HG03135 (cell line): ENCODE data around the gene NDUFS7.

Source experiments
- ATAC-seq: cut with Tn5 transposase; IDR thresholded peaks from one replicate; pipeline ENCODE4 v1.9.1; 2021; ENCODE audit warnings: mild to moderate bottlenecking, moderate library complexity; ENCODE audit not compliant: unreplicated experiment

The NDUFS7 gene

DNA sequence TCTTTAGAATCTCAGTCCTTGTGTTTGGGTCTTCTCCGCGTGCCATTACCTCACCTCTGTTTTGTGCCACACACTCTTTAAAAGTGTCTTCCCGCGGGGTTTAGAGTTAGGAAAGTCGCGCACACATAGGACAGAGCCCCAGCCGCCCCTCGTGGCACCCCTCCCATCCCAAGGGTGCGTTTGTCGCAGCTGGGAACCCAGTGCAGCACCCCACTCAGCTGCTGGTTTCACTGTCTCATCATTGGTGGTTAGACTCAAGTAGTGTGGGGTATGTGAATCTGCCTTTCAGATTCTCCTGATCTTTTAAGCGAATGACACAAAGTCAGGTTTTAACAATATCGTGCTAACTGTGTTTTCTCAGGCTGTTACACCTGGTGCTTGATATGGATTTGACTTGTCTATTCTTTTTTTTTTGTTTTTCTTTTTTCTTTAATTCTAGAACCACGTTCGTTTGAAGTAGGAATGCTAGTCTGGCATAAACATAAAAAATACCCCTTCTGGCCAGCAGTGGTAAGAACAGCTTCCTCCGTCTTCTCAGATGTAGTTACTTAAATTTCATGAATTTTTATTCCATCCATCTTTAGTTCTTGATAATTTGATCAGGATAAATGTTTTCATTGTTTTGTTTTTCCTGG is 19.5 kb upstream of the NDUFS7 start:
- no peak for ATAC-seq

- no peak for ATAC-seq
These were observed 18.1 kb upstream of the NDUFS7 start for GRCh38 chr19:1365319-1366269.

GRCh38 chr19:1366296-1366695 is 17.4 kb upstream of the NDUFS7 start:
- no peak for ATAC-seq

DNA sequence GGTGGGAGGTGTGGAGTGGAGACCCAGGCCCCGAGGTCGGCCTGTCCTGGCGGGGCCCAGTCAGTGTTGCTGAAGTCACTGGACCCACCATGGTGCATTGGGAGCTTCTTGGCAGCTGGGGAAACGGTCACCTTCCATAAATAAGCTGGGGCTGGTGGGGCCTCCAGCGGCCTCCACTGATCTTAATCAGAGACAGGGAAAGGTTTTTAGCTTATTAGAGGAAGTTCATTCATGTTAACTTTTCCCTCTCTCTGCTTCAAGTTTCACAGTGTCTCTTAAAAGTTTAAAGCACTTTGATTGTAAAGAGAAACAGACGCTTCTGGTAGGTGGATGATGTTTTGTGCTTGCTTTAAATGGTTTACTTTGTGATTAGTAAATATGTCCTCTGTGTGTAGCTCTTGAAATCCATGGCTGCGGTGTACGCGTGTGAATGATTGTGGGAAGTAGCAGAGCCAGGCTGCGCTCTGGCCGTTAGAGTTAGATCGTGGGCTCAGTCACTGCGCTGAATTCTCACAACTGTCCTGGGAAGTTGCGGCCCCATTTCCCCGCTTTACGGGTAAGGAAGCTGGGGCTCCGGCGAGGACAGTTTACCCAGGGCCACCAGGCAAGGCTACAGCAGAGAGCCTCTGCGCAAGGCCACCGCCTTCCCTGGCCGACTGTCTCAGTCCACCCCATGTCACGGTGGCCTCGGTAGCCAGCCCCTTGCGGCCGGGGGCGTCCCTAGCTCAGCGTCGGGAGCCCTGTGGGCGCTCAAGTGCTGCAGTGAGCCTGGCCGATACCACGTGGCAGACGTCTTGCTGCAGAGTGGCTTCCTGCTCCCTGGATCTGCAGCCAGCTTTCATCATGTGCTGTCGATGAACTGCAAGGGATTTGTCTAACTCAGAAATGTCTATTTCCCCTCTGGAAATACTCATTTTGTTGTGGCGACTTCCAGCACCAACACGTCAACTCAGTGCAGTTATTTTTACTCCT is 16.5 kb upstream of the NDUFS7 start:
- no peak for ATAC-seq

DNA sequence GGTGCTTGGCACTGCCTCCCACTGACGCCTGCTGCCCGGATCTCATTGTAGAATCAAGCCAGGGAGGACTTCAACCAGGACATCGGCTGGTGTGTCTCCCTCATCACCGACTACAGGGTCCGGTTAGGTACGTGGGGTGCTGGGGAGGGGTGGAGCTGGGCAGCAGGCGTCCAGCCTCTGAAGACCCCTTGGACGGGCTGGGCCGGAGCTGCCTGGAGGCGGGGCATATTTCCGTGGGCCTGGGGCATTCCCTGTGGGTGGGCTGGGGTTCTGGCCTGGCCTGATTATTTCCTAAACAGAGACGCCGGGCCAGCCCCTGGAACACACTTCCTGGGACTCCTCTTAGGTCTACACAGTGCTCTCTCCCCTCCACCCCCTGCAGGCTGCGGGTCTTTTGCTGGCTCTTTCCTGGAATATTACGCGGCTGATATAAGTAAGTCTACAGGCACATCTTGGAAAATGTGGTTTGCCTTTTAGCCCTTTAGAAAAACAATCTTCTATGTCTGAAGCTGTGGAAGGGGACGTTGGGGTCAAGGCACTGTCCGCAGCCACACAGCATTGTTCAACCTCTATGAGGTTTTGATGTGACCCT is 14.4 kb upstream of the NDUFS7 start:
- no peak for ATAC-seq

GRCh38 chr19:1370579-1371361 is 12.9 kb upstream of the NDUFS7 start:
- no peak for ATAC-seq

- ATAC-seq: no peak
These were observed 10.6 kb upstream of the NDUFS7 start for GRCh38 chr19:1373042-1373533.

- no peak for ATAC-seq
These were observed 10.0 kb upstream of the NDUFS7 start for GRCh38 chr19:1373534-1374249.

GRCh38 chr19:1374250-1374577 is 9.5 kb upstream of the NDUFS7 start:
- no peak for ATAC-seq

DNA sequence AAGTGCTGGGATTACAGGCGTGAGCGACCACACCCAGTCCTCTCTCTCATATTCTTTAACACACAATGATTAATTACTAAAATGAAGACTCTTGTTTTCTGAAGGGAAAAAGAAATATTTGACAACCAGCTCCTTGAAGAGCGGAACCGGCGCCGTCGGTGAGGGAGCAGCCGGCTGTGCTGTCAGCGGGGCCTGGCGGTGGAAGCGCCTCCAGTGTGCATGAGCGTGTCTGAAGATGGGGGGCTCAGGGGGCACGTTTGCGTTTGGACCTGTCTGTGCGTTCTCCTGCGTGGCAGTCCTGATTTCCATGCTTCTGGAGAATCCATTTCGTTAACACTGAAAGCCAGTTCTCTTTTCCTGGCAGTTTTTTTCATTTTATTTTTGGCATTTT is 7.3 kb upstream of the NDUFS7 start:
- no peak for ATAC-seq

DNA sequence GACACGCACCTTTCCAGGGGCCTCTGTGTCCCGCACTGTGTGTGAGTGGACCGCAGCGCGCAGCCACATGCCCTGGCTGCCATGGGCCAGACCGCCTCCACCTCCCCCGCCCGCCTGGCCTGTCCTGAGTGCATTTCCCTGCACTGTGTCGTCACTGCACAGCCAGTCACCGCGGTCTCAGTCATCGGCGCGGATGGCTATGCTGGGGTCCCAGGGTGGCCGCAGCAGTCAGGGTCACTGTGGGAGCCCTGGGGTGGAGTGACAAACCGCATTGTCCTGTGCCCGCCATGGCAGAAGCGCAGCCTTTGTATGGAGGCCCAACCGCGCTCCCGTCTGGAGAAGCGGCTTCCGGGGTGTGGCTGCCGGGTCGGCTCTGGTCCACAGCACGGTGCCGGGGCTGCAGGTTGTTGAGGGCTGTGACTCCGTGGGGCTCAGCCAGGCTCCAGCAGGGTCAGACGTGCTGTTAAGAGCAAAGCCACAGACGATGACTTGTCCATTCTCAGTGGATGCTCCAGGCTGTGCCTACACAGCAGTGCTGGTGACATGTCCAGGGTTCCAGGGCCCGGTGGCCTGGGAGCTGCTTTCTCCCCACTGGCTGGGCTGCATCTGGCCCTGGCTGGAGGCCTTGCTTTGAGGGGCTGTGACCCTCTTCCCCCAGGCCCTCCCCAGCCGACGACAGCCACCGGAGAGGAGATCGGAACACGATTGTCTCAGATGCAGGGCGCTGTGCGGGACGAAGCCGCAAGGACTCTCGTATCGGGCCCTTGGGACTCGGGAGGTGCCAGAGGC is 6.3 kb upstream of the NDUFS7 start:
- no peak for ATAC-seq

DNA sequence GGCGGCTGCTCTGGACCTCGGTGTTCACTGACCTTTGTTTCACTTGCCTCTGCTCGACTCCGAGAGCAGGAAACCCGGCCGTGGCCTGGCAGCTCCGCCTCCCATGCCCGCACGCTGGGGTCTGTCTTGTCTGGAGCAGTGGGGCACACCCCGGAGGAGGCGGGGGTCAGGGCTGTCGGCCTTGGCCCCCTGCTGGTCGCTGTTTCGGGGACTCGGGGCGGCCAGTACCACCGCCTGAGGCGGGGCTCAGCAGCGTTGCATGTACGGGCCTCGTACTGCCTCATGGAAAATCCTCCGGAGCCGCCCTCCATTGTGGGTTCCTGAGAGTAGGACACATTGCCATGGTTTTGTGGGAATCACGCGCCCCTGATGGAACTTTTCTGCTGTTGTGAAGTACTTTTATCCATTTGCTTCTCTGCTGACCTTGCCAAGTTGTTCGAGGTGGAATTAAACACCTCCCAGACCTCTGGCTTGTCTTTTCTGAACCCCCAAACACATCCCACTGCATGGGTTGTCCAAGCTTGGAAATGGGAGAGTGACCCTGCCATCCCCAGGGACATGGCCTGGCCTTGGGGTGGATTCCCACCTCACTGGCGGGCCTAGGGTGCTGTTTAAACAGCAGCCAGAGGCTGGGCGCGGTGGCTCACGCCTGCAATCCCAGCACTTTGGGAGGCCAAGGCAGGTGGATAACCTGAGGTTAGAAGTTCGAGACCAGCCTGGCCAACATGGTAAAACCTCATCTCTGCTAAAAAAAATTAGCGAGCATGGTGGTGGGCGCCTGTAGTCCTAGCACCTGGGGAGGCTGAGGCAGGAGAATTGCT is 5.5 kb upstream of the NDUFS7 start:
- no peak for ATAC-seq

DNA sequence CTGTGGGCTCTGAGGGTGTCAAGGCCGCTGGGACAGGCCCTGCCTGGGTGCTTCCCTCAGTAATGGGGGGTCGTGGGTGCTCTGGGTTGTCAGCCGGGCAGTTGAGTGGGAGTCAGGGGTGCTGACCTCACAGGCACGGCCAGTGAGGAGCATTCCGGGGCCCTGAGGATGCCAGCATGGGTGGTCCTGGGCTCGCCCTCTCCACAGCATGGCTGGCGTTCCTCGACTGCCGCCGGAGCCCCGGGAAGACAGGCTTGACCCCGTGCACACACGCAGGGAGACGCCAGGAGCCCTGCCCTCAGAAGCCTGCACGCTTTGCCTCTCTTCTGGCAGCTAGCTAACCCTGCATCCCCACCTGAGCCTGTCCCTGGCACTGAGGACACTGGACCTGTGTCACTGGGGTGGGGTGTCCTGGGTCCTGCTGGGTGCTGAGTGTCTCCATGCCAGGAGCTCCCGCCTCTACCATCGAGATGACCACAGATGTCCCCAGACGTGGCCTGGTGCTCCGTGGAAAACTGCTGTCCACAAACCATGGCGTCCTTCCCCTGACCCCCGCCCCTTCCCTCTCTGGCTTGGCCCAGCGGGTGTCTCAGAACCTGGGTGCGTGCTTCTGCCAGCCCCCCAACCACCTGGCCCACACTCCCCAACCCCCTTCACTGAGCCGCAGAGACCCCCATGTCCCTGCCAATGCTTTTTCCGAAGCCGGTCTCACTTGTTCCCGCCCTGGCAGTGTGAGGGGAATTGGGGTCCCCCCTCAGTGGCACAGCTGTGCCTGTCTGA is 4.4 kb upstream of the NDUFS7 start:
- no peak for ATAC-seq

DNA sequence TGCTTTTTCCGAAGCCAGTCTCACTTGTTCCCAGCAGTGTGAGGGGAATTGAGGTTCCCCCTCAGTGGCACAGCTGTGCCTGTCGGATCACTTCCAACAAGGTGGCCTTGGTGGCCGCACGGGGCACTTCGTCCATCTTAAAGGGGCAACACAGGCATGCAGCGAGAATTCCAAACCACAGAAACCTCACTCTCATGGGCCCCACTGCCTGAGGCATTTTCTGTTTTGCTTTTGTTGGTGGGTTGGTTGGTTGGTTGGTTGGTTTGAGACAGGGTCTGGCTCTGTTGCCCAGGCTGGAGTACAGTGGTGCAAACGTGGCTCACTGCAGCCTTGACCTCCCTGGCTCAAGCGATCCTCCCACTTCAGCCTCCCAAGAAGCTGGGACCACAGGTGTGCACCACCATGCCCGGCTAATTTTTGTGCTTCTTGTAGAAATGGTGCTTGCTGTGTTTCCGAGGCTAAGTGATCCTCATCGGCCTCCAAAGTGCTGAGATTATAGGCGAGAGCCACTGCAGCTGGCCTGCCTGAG is 3.7 kb upstream of the NDUFS7 start:
- ATAC-seq: no peak

DNA sequence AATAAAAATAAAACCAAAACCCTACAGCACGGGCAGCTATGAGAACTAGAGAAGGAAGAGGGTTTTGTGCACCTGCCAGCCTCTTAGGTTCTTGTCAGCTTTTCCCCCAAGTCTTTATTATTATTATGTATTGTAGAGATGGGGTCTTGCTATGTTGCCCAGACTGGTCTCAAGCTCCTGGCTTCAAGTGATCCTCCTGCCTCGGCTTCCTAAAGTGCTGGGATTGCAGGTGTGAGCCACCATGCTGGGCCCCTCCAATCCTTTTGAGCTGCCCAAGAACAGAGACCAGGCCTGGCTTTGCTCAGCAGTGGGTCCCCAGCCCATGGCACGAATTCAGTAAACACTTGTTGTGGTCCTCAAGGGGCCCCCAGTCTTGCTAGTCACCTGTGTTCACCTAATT is 1.5 kb upstream of the NDUFS7 start:
- ATAC-seq: no peak

GRCh38 chr19:1383017-1383311 is 743 bp upstream of the NDUFS7 start:
- ATAC-seq: no peak

- no peak for ATAC-seq
These were observed 367 bp downstream of the NDUFS7 start for GRCh38 chr19:1384085-1384462.
